ENCODE data around the gene DYNLRB1.

DYNLRB1 gene

GRCh38 chr20:34553366-34553867 lies 37.2 kb downstream of the DYNLRB1 start:
- no peak for DNase-seq (ENCODE audit: low spot score)
- FAIRE-seq: no peak

DNA sequence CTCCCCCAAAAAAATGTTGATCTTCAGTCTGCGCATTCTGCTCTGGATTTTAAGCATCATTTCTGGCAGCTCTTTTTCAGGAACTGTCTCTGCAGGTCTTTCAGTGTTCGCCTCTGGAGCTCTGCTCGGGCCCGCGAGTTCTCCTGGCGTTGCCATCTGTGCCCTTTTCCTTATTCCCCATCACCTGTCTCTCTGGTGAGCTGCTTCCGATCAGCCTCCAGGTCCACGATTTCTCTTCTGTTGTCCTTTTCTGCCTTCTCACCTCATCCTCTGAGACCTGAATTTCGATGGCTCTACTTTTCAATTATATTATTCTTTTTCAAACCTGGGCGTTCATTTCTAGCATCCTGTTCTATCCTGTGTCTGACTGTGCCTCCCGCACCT lies 41.7 kb downstream of the DYNLRB1 start:
- DNase-seq (ENCODE audit: low spot score) (no peak), FAIRE-seq (no peak)

DNA sequence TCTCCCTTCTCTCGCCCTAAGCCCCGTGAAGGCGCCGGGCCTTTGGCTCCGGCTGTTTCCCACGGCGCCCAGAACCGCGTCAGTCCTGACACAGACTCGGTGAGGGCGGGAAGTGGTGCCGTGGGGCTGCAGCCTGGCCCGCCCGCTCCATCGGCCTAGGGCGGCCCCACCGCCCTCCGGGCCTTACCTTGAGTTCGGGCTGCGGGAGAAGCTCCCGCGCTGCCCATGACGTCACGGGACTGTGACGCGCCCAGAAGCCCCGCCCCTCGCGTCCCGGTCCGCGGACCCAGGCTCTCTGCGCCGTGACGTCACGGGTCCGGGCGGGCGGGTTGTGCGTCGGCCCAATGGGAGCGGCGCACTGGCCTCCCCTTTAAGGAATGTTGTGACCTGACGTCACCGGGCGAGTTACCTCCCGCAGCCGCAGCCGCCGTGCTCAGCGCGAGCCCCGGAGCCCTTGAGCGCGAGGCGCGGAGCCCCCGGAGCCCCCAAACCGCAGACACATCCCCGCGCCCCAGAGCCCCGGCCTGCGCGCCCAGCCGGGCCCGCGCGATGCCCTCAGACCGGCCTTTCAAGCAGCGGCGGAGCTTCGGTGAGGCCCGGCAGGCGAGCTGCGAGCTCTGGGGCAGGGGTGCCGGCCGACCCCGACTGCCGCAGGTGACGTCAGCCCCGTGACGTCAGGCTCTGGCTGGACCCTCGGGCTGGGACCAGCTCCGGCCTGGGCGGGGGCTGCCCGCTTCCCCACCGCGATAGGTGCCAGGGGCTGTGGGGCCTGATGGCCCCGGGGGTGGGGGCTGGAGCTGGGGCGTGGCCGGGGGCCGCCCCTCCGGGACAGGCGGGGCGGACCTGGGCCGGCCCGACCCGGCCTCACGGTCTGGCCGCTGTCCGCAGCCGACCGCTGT lies 42.3 kb downstream of the DYNLRB1 start, which contains the start of gene MAP1LC3A:
MAP1LC3A (plus strand) TSS at position 399 of the 899 bp plus-strand sequence; CDS start at position 550, 151 bp downstream.
- DNase-seq (ENCODE audit: low spot score) (no peak), FAIRE-seq (no peak)

DNA sequence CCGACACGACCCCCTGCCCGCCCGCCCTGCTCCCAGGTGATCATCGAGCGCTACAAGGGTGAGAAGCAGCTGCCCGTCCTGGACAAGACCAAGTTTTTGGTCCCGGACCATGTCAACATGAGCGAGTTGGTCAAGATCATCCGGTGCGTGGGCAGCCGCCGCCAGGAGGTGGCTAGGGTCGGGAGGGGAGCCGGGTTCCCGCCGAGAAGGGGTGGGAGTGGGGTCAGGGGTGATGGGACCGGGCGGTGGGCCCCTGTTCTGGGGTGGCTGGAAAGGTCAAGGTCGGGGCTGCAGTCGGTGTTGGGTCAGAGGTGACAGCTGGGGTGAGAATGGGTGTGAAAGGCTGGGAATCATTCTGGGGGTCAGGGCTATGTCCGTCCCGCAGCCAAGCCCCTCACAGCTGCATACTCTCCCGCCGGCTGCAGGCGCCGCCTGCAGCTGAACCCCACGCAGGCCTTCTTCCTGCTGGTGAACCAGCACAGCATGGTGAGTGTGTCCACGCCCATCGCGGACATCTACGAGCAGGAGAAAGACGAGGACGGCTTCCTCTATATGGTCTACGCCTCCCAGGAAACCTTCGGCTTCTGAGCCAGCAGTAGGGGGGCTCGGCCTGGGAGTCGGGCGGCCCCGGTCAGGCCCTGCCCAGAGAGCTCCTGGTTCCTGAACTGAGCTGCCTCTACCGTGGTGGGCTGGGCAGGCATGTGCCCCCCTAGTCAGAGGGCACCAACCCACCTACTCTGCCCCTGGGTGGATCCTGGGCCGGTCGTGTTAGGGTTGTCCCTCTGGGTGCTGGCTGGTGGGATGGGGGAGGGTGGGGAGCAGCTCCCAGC lies 43.3 kb downstream of the DYNLRB1 start:
- DNase-seq (ENCODE audit: low spot score) (no peak), FAIRE-seq (no peak)

DNA sequence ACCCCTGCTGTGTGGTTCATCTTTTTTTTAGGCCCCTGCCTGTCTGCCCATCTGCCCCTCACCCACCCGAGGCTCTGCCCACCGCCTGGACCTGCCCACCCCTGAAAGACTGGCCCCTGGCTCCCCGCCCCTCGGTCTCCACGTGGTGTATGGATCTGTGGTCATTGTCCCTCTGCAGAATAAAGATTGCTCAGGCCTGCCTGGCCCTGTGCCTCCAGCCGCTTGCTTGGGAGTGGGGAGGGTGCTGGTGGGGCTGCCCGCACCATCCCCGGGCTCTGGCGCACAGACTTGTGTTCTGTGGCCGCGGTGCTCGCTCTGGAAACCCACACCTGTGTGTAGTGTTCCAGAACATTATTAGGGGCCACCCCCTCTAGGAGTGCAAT lies 43.9 kb downstream of the DYNLRB1 start:
- no peak for DNase-seq (ENCODE audit: low spot score)
- no peak for FAIRE-seq

DNA sequence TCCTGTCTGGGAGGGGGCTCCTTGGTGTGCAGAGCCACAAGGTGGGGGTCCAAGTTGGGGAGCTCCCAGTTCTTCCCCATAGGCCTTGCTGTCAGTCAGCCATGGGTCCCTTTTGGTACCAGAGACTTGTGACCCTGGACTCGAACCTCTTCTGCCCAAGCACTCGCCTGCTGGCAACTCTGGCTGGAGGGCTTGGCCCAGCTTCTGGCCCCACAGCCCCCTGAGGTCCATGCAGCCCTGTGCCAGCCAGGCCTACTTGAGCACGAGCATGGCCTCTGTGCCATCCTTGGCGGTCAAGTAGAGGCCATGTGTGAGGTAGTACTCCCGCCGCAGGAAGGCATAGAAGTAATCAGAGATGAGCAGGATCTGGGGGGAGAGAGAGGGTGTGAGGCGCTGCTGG lies 44.4 kb downstream of the DYNLRB1 start:
- FAIRE-seq (no peak), DNase-seq (ENCODE audit: low spot score) (no peak)

DNA sequence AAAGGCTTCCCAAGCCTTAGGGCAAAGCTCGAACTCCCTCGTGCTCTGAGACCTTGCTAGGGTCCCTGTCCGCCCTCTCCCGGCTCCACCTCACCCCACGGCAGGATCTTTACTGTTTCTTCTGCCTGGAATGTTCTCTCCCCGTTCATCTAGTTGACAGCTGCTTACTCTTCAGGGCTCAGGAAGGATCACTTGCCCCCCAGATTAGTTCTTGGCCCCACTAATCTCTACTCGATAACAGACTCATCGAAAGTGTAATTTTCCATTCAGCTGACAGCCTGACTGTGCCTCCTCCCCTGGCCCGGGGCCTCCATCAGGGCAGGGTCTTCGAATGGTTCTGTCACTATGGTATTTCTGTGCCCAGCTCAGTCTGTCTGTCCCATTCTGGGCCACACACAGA lies 45.4 kb downstream of the DYNLRB1 start:
- FAIRE-seq: no peak

DNA sequence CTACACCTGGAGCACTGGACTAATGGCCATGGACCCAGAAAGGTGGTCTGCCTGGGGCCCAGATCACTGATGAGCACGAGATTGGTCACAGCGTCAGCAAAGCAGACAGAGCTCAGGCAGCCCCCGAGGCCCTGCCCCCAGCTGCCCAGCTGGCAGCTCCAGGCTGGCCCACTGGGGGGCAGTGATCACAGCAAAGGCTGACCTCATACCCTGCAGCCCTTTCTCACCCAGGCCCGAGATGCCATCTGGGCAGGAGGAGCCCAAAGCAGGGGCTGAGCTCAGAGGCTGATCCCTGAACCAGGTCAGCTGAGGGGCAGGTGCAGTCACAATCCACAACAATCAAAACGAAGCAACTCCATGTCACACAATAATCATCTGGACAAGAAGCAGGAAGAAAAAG lies 46.4 kb downstream of the DYNLRB1 start:
- peak; percentile 61 for DNase-seq (ENCODE audit: low spot score)
- FAIRE-seq: no peak

More for the DNA sequence above, 45.4 kb downstream of the DYNLRB1 start:
- no peak for DNase-seq (ENCODE audit: low spot score)

DNA sequence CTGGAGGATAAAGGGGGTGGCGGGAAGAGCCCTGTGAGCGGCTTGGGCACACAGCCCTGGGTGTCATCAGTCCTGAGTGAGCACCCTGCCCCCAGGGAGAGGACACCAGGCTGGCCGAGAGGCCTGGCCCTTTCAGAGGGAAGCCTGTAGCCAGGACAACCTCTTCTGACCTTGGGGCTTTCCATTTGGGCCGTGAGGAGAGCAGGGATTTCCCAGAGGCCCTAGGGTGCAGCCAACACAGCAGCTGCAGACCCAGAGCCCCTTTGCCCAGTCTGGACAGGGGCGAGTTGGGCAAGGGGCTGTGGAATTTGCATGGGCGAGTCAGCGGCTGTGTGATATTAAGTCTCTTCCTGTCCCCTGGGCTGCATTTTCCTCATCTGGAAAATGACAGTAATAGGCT lies 48.6 kb downstream of the DYNLRB1 start:
- FAIRE-seq (no peak), DNase-seq (ENCODE audit: low spot score) (no peak)

- FAIRE-seq: no peak
These were observed 51.0 kb downstream of the DYNLRB1 start for GRCh38 chr20:34566978-34567891.

DNA sequence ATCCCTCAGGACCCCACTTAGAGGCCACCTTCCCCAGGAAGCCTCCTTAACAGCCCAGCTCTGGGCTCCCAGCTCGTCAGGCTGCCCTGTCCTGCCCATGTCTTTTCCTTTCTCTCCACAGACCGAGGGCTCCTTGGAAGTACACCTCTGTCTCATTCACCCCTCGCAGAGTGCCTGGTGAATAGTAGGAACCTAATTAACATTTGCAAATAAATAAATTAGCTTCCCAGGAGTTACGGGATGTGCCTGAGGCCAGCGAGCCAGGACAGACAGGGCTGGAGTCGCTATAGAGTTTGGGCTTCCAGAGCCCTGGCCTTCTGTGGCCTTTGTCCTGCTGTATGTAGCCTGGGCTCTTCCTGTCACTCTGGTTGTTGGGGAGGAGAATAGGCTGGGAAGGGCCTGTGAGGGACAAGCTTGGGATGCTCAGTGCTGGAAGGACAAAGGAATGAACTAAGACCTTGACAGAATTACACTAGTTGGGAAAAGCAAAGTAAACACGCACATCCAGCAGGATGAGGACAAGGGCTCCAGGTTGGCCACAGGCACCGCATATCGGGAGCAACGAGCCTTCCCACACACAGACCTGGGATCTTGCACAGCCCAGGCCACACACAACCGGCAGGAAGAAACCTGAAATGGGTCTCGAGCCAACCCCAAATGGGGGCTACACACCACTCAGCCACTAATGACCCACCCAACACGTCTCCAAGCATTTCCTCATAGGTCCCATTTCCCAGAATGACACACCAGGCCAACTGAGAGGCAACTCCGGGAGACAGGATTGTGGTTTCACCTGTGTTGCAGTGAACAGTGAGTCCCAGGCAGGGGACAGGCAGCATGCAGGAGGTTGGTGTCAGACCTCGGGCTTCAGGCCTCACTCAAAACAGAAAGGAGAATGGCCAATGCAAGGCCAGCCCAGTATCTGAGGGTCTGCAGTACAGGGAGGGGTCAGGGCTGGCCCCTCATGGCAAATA lies 52.0 kb downstream of the DYNLRB1 start:
- no peak for FAIRE-seq
- no peak for DNase-seq (ENCODE audit: low spot score)

More at GRCh38 chr20:34566978-34567891, 51.0 kb downstream of the DYNLRB1 start:
- DNase-seq (ENCODE audit: low spot score): no peak

DNA sequence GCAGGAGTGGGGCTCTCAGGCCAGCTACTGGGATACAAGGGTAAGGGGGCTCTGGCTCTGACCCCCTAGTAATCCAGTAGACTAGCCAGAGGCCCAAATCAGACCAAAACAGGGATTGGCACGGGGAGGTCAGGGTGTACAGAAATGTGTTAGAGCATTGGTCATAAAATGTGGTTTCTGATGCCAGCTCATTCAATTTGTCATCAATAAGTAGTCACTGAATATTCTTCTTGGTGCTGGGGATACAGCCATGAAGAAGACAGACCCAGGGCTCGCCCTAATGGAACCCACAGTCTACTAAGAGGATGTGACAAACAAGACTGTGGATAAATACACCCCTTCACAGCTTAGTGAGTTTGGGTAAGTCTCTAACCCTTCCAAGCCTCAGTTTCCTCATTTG lies 53.4 kb downstream of the DYNLRB1 start:
- no peak for DNase-seq (ENCODE audit: low spot score)
- FAIRE-seq: no peak

DNA sequence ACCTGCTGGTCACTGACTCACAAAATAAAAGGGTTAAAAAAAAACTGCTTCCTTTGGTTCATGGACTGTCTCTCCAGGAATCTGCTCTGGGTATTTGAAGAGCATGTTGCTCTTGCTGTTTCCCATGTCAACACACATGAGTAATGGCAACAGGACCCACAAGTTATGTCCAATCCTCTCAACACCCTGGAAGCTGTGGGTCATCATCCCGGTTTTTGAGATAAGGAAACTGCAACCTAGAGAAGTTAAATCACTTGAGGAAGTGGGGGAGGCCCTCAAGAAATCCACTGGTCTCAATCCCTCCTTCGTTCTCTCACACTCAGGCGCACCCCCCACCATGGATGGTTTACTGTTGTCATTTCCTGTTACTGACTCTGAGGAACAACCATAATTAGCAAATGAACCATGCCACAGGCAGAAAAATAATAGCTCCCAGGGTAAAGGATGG lies 54.7 kb downstream of the DYNLRB1 start:
- DNase-seq (ENCODE audit: low spot score): no peak
- FAIRE-seq: no peak

DNA sequence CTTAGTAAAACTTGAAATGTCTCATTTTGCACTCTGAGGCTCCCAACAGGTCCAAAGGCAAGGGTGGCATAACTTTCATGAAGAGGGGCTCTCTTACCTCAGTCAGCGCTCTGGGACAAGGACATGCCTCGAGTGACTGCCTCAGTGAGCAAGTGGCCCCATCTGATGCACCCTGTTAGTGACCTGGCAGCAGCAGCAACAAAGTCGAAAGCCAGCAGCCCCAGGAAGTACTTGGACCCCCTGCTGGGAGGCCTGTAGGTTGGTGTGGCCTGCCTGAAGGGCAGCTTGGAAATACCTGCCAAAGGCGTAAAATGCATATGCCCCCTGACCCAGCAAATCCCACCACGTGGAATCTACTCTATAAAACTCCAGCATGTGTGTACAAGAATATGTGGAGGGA lies 55.5 kb downstream of the DYNLRB1 start:
- no peak for DNase-seq (ENCODE audit: low spot score)
- no peak for FAIRE-seq

DNA sequence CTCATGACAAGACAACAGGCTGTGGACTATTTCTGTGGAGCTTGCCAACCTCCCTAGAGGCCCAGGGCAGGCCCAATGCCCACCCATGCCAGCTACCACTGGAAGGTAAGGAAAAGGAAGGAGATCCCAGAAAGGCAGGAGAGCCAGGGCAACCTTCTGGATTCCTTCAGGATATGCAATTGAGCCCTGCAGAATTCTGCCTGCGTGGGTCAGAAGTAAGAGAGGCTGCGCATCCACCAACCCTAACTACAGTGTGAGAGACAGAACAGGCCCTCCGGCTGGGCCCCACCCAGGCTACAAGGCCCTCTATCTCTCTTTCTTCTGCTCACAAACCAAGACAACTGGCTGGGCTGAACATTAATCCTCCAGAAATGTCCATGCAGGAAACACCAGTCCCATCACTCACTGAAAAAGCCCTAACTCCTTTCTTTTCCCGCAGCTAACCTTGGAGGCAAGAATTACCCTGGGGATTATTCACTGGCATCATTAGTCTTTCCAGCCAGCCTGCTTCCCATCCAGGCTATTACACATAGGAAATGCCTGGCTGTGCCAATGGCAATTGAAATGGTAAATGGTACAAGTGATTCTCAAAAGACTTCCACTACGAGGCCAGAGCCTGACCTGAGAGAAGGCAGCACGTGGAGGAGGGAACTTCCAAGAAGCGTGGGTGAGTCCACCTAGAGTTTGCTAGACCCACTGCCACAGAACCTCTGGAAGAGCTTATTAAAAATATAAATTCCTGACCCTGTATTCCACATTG lies 57.5 kb downstream of the DYNLRB1 start:
- FAIRE-seq (no peak), DNase-seq (ENCODE audit: low spot score) (no peak)

DNA sequence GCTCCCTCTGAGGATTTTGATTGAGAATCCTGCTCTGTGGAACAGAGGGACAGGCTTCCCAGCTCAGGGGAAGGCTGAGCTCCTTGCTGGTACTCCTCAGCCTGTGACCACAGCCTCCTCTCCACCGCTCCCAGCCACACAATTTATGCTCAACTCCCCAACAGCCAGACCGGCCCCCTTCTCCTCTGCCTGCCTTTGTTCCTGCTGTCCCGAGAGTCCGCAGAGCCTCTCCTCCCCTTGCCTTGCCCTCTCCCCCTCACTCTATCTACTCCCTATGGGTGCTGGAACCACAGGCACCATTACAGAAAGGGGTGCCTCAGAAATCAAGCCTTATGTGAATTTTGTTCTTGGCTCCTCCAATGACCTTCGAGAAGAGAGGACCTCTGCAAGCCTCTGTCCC lies 58.2 kb downstream of the DYNLRB1 start:
- DNase-seq (ENCODE audit: low spot score) (no peak), FAIRE-seq (no peak)

- no peak for DNase-seq (ENCODE audit: low spot score)
- FAIRE-seq: no peak
These were observed 58.6 kb downstream of the DYNLRB1 start for GRCh38 chr20:34574861-34575260.

DNA sequence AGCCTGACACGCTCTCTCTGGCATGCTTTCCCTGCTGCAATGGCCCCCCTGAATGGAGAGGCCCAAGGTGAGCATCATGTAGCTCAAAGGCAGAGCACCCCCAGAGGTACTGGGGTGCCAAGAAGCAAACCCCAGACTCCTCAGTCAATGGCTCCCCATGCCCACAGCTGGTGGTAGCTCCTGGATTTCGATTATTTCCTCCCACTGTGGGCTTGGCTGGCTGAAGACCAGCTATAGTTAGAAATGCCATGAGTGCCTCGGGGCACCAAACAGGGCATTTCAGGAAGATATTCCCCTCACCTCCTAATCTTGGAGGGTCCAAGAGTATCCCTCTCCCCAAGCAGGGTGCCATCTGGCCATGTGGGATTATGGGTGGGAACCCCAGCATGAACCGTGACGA lies 59.0 kb downstream of the DYNLRB1 start:
- no peak for DNase-seq (ENCODE audit: low spot score)
- no peak for FAIRE-seq

- no peak for FAIRE-seq
- DNase-seq (ENCODE audit: low spot score): no peak
These were observed 59.5 kb downstream of the DYNLRB1 start for GRCh38 chr20:34575756-34576155.
